ENCODE data around the gene RUVBL2. TPM values are rescaled to one million over a fixed set of nuclear protein-coding genes. Genes with fewer than 3 reads are reported as not detected.

RUVBL2 gene
- polyA plus RNA-seq, 1 donor from 2014 or later = 184 TPM

GRCh38 chr19:49014123-49014869, 20.6 kb downstream of the RUVBL2 start:
- no peak overlapping the region for H2AFZ ChIP-seq (ENCODE audit: low read depth, low read length)
- H3K9me2 ChIP-seq (ENCODE audit: insufficient read depth, low read length) = no peaks in the 10 kb centered on the region
- no peak overlapping the region for H3K9ac ChIP-seq (ENCODE audit: low read length)
- no peak overlapping the region for H3K27ac ChIP-seq (ENCODE audit: low read length)
- no peaks in the 10 kb centered on the region for H3F3A ChIP-seq (ENCODE audit: insufficient read depth, low read length, poor library complexity, severe bottlenecking)
- H3K27me3 ChIP-seq (ENCODE audit: insufficient read depth, low read depth, low read length) = peaks cover 13% of the 10 kb centered on the region
- no peaks in the 10 kb centered on the region for H4K20me1 ChIP-seq (ENCODE audit: insufficient read depth)
- no peaks in the 10 kb centered on the region for H3K9me3 ChIP-seq (ENCODE audit: low read length)
- H3K4me2 ChIP-seq (ENCODE audit: low read length) = no peak overlapping the region
- H3K4me3 ChIP-seq (ENCODE audit: low read length) = no peak overlapping the region
- no peak for TF ChIP-seq TAF1 (IDR thresholded peaks at IDR 0.05; ENCODE audit: low read depth)
- TF ChIP-seq REST (IDR thresholded peaks at IDR 0.05; ENCODE audit: borderline replicate concordance) = no peak
- no peak for TF ChIP-seq CTCF (IDR thresholded peaks at IDR 0.05; ENCODE audit: poor library complexity, severe bottlenecking)
- no peak for TF ChIP-seq EZH2 (IDR thresholded peaks at IDR 0.05; ENCODE audit: borderline replicate concordance, insufficient read depth, low read length, poor library complexity, severe bottlenecking)
- no peak for TF ChIP-seq POLR2AphosphoS5 (IDR thresholded peaks at IDR 0.05)
- TF ChIP-seq RAD21 (conservative IDR thresholded peaks at IDR 0.05) = no peak
- TF ChIP-seq SMC3 (conservative IDR thresholded peaks at IDR 0.05; ENCODE audit: poor library complexity) = no peak
- TF ChIP-seq MXI1 (conservative IDR thresholded peaks at IDR 0.05; ENCODE audit: poor library complexity, severe bottlenecking) = no peak
- TF ChIP-seq EP300 (conservative IDR thresholded peaks at IDR 0.05; ENCODE audit: poor library complexity, severe bottlenecking) = no peak
- no peaks in the 10 kb centered on the region for H3K79me2 ChIP-seq (replicated peaks; ENCODE audit: insufficient read depth, low read length)
- H3K36me3 ChIP-seq (ENCODE audit: insufficient read depth, low read length) = no peaks in the 10 kb centered on the region

GRCh38 chr19:49014870-49015255, 21.2 kb downstream of the RUVBL2 start:
- Histone ChIP-seq H3K79me2 (replicated peaks; ENCODE audit: insufficient read depth, low read length) (no peaks in the 10 kb centered on the region), H3K27ac (ENCODE audit: low read length) (no peak overlapping the region), H3K27me3 (ENCODE audit: insufficient read depth, low read depth, low read length) (peaks cover 13% of the 10 kb centered on the region), H3K4me2 (ENCODE audit: low read length) (no peak overlapping the region), H3K9me3 (ENCODE audit: low read length) (no peaks in the 10 kb centered on the region), H2AFZ (ENCODE audit: low read depth, low read length) (no peak overlapping the region), H4K20me1 (ENCODE audit: insufficient read depth) (no peaks in the 10 kb centered on the region), H3K9ac (ENCODE audit: low read length) (no peak overlapping the region), H3F3A (ENCODE audit: insufficient read depth, low read length, poor library complexity, severe bottlenecking) (no peaks in the 10 kb centered on the region), H3K9me2 (ENCODE audit: insufficient read depth, low read length) (no peaks in the 10 kb centered on the region), H3K4me3 (ENCODE audit: low read length) (no peak overlapping the region), H3K36me3 (ENCODE audit: insufficient read depth, low read length) (no peaks in the 10 kb centered on the region)
- TF ChIP-seq RAD21 (conservative IDR thresholded peaks at IDR 0.05) (no peak), MXI1 (conservative IDR thresholded peaks at IDR 0.05; ENCODE audit: poor library complexity, severe bottlenecking) (no peak), POLR2AphosphoS5 (IDR thresholded peaks at IDR 0.05) (no peak), REST (IDR thresholded peaks at IDR 0.05; ENCODE audit: borderline replicate concordance) (no peak), EZH2 (IDR thresholded peaks at IDR 0.05; ENCODE audit: borderline replicate concordance, insufficient read depth, low read length, poor library complexity, severe bottlenecking) (no peak), SMC3 (conservative IDR thresholded peaks at IDR 0.05; ENCODE audit: poor library complexity) (no peak), TAF1 (IDR thresholded peaks at IDR 0.05; ENCODE audit: low read depth) (no peak), CTCF (IDR thresholded peaks at IDR 0.05; ENCODE audit: poor library complexity, severe bottlenecking) (no peak), EP300 (conservative IDR thresholded peaks at IDR 0.05; ENCODE audit: poor library complexity, severe bottlenecking) (no peak)

Data from neural cell (in vitro differentiated cells).